HTERT RPE-1 (cell line): Measurements from ENCODE around the gene THBS3.
"Not testable (repeated sequence)": the region's sequence is repeated elsewhere in the genome, so short reads cannot be mapped to it uniquely, and the experiment has no call there.

ENCODE experiments used
- in situ Hi-C: fragments of 300-500 bp; cut with MboI; formaldehyde crosslinking; loops from 4 replicates; pipeline ENCODE4 v1.14.3; 2020; ENCODE audit warnings: low sequenced_read_pairs

The THBS3 gene

DNA sequence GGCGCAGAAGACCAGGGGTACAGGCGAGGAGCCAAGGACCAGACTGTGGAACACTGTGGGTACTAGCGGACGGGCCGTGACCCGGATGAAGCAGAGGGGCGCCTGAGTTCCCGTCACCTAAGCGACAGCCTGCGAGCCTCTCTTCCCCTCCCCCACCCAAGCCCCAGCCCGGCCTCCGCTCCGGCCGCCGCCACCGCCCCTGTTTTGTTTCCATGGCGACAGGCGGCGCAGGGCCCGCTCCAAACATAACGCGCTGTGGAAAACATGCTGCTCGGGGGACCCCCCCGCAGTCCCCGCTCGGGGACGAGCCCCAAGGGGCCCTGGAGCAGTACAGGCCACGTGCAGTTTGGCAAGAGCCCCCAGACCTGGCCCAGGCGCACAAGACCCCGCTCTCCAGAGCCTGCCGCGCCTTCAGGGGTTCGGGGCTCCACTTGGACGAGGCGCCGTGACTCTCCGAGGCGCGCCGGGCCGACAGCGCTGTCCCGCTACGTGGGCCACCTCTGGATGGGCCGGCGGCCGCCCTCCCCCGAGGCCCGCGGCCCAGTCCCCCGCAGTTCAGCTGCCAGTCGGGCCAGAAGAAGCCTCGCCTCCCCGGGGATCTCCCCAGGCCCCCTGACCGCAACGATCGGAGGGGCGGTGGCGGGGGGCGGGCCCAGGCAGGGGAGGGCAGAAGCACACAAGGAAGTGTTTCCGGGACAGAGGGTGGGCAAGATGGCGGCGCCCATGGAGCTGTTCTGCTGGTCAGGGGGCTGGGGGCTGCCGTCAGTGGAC lies 1.0 kb upstream of the THBS3 start, which contains the start of gene MTX1:
TSS of gene MTX1 (plus strand) at position 155 of the 771 bp plus-strand sequence. CDS start at position 265, 110 bp downstream.
- in situ Hi-C loops, result no loop called here

DNA sequence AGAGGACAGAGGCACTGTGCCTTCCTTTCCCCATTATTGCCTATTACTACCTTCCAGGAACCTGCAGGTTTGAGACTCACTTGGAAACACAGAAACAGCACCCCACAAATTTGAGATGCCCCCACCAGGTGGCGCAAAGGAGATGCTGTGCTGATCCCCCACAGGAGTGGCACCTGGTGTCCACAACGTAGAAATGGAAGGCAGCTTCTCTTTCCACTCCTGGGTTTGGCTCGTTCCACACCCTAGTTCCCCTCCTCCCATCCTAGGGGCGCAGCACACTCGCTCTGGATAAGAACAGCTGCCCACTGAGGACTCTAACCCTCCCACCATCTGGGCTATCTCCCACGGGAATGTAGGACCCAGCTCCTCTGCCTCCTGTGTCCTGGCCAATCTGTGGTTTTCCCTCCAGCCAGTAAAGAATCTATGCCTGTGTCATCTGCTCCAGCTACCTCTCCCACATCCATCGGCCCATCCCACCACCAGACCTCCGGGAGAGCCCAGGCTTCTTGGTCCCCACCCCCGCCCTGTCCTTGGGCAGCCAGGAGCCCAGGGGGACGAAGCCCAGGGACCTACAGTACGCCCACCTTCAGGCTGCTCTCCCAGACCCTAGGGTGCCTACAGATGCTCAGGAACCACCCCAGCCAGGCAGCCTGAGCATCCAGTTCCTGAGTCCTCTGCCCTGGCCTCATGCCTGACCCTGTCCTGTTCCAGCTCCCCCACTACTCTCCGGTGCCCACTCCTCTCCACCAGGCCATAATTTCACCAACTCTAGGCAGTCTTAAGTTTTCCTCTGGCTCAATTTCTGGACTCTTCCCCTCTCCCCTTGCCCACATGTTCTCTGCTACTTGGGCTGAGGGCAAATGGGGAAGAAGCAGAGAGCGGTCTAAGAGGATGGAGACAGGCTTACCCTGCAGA lies 549 bp downstream of the THBS3 start:
- in situ Hi-C loops, result no loop called here

DNA sequence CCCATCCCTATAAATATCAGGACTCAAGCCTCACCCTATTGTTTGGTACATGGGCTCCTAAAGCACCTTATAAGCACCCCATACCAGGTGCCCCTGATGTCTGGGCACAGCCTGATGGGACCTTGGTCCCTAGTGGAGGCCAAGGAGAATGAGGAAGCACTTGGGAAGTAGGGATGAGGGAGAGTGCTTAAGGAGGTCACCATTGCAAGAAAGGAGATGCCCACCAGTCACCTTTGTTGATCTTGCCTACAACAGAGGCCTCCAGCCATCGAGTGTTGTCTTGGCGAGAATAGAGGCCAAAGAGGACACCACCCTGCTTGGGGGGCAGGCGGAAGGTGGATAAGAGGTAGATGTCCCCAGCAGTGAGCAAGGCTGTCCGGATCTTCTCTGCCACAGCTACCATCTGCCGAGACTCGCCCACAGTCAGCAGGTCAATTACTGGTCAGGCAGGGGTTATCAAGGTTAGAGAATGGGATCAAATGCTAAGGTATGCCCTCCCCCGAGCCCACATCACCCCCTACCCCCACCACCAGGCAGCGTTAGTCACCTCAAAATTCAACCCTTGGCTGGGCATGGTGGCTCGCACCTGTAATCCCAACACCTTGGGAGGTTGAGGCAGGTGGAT lies 1.6 kb downstream of the THBS3 start:
- in situ Hi-C loops, result no loop called here

DNA sequence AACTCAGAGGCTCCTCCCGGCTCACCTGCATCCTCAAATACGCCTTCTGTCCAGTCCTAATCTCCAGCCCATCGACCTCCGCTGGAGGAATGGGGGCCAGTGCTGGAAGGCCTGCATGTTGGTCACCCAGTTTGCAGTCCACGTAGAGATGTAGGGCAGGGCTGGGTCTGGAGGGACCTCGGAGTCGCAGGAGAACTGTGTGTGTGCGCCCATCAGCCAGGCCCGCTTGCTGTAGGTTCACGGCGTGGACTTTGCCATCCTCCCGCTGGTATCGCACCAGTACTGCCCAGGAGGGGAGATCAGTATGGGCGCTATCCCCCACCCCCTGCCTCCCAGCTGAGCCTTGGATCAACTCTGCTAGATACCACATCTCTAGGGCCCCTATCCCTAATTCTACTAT lies 2.7 kb downstream of the THBS3 start:
- in situ Hi-C loops, result no loop called here

DNA sequence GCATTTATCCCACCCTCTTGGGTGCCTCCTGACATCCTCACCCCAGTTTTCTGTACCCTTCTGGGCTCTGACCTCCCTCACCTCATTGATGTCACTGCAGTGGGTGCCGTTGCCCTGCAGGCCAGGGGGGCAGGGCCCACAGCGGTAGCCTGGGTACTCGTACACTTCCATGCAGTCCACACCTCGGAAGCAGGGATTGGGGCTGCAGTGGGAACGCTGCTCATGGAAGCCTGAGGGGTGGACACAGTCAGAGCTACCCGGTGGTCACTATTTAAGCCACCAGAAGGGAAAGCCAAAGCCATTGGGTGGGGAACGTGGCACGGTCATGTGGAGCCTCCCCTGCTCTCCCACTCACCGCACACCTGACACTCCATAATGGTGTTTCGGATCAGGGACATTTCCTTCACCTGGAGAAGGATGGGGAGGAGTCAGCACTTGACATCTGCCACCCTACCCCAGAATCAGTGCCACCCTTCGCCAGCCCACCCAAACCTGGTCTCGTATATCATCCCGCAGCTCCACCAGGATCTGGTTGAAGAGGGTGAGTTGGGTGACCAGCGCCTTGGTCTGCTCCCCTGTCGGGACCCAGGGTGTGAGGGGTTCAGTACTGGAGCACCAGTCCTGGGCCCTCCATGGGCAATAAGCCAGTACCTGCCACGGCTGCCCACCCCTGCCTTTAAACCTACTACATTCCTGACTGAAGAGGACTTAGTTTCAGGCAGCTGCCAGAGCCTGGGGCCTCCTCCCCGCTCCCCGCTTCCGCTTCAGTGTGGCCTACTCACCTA lies 4.8 kb downstream of the THBS3 start:
- in situ Hi-C loops, result no loop called here

DNA sequence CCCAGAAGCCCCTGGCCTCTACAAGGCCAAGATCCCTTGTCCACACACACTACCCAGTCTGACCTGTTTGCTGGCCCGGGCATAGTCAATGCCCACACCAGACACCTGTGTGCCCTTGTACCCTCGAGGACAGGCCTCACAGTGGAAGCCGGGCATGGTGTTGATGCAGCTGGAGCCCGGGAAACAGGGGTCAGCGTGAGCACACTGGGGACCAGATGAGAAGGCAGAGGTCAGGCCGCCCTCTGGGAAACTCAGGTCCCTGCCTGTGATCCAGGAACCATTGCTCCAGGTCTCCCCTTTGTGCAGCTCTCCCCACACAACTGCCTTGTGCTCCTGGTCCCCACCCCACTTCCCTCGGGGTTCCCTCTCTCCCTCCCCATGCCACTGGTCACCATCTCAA lies 5.5 kb downstream of the THBS3 start:
- in situ Hi-C loops, result no loop called here

DNA sequence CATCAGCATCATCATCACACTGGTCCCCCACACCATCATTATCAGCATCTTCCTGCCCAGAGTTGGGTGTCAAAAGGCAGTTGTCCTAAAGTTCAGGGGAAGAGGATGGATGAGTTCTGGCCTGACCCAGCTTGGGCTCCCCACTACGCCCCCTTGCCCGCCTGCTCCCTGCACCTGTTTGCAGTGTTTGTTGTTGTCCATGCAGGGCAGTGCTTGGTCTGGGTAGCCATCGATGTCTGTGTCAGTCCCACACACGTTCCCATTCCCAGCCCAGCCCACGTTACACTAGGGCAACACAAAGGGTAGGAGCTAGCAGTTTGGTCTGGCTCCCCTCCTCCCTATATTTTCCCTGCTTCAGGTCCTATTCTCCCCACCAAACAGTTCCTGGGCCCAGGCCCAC lies 6.8 kb downstream of the THBS3 start:
- in situ Hi-C loops, result no loop called here

DNA sequence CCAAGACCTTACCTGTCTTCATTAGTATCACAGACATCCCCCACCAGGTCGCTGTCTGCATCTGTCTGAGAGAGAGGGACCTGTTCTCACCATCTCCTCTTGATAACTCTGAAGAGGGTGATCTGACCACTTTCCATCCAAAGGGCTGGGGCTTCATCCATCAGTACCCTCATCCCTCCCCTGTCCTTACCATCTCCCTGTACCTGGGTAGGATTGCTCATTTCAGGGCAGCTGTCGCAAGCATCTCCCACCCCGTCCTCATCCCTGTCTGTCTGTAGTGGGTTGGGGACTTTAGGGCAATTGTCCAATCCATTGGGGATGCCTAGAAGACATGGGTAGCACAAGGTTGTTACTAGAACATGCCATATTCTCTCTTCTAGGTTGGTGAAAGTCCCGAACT lies 7.9 kb downstream of the THBS3 start:
- in situ Hi-C loops, result no loop called here

DNA sequence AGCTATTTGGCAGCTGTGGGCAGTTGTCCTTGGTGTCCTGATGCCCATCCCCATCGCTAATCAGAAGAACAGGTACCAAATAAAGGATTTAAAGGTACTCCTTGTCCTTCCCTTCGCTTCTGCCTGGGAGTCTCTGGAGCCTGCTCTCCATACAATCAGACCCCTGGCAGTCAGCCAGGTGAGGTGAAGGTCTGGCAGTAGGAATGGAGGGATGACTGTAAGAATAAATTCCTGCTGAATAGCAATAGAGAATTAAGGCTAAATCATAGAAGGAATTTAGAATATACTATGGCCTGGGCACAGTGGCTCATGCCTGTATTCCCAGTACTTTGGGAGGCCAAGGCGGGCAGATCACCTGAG lies 9.2 kb downstream of the THBS3 start:
- in situ Hi-C loops, result no loop called here

DNA sequence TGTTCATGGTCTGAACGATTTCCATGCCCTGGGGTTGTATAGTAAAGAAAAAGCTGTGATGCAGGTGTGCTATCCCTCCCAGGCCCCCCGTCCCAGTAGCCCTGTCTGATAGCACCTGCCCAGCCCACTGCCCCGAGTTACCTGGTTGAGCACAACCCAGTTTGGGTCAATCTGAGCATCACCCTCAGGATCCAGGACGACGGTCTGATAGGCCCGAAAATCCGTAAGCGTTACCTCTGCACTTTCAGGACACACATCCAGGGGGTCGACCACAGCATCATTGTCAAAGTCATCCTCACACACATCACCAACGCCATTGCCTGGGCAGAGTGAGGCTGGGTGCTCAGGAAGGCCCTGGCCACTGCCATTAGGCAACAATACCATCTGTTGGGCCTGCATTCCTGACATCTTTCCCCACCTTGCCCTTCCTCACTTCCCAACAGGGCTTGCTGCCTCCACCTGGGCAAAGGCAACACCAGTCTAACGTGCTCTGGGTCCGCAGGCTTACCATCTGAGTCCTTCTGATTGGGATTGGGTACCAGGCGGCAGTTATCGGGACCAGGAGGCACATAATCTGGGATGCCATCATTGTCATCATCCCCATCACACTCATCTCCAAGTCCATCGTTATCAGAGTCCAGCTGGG lies 9.7 kb downstream of the THBS3 start:
- in situ Hi-C loops, result no loop called here

DNA sequence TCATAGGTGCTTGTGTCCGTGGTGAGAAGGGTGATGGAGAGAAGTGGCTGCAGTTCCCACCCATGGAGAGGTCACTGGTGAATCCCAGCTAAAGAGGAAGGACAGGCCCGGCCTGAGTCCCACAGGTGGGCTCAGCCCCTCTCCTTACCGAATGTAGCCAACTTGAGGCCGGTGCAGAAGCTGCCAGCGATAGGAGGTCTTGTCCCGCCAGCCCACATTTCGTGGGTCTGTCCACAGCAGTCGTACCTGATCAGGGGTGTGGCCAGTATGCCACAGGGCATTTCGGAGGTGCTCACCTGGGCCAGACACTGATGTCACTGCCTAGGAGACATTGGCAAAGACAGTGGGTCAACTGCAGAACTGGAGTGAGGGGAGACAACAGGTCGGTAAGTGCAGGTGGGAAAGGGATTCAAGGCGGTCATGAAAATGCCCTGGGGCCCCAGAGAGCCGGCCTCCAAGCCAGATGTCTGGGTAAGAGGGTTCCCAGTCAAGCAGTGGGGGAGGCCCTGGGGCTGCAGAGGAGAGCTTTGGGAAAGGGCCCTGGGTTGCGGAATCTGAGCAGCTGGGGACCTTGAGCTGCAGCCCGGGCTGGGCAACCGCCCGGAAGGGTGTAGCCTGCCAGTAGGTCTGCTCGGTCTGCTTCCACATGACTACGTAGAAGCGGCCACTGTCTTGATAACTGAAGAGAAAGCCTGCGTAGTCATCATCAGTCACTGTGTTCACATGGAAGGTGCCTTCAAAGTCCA lies 10.6 kb downstream of the THBS3 start:
- in situ Hi-C loops, result no loop called here

DNA sequence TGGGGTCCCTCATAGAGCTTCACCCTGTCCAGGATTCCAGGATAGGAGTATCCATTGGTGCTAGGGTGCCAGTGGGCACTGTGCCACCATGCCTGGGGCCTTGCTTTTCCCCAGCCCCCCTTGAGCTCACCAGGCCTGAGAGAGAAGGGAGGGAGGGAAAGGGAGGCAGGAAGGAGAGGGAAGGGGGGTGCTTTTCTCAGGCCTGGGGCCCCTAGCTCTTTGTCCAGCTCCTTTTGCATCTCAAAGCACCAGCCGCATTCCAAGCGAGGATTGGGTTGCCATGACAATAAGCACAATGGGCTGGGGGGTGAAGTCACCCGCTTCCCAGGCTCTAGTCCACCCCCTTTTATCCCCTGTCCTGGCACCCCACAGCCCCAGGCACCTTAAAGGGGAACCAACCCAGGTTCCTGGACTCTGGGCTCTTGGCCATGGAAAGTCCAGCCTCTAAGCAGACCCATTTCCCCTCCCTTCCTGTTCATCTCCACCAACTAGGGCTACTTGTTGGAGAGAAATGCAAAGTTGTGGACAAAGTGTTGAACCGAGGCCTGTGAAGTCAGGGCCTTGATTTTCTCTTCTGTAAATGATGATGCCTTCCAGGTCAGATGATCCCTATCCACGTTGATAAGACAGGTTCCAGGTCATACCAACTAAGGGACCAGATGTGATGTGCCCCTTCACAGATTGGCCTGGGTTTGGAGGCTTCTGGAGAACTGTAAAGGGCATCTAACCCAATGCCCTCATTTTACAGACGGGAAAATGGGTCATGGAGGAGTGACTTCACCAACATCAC lies 11.4 kb downstream of the THBS3 start:
- in situ Hi-C loops, result no loop called here

DNA sequence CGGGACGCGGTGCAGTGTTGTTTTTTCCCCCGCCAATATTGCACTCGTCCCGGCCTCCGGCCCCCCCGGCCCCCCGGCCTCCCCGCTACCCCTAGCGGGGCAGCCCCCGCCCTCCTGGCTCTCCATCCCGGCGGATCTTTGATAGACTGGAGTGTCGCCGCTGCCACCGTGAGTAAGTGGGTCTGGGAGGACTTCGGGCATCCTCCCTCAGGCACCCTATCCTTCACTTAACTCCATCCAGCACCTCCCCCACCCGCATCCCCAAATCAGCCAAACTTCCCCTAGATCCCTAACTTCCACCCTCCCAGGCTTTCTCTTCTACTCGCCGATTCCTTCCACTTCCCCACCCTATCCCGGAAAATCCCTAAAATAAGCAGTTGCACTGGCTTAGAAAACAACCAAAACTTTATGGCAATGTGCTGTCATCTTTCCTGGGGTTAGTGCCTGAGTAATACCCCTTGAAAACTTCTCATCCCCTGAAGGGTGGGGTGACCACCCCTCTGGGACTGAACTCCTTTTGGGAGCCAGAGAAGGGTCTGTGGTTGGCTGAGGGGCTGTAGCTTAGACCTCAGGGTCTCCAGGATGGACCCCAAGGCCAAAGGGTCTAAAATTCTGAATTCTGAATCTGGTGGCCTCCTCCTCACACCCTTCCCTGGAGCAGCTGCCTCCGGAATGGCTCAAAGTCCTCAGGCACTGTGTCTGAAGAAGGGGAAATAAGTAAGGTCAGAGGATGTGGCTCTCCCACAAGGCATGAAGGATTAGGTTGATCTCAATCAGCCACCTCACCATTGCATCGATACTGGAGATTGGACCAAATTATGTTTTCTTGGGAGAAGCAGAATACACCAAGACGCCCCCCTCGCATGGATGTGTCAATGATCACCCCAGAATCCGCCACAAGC lies 12.2 kb downstream of the THBS3 start:
- in situ Hi-C loops, result no loop called here

DNA sequence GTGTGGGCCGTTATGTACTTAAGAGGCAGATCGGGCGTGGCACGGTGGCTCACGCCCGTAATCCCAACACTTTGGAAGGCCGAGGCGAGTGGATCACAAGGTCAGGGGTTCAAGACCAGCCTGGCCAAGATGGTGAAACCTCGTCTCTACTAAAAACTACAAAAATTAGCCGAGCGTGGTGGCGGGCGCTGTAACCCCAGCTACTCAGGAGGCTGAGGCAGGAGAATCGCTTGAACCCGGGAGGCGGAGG lies 13.8 kb downstream of the THBS3 start:
- in situ Hi-C loops, result not testable (repeated sequence)

DNA sequence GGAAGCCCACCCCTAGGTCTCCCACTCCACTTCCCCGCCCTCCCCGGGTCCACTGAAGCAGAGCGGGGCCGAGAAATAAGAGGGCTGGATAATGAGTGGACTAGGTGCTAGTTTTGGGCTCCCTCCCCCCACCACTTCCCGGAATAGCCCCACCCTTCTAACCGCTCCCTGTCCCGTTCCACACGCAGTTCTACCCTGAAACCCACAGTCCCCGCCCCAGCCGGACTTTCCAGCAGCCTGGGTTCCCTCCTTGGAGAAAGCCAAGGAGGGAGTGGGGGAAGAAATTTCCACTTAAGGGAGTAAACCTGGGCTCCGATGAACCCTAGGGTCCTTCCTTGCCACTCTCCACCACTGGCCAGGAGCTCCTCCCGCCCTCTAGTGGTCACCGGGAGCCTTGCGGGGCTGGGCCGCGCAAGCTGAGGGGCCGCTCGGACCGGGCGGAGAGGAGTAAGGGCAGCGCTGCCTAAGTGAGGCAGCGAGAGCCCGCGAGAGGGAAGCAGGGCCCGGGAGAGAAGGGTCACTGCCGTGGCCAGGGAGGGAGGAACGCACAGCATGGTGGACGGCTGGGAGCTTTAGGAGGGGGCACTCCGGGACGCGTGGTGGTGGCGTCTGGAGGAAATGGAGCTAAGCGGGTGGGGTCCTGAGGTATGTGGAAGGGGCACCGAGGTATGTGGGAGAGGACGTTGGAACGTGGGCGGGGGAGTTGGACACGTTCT lies 14.3 kb downstream of the THBS3 start:
- in situ Hi-C loops, result no loop called here

DNA sequence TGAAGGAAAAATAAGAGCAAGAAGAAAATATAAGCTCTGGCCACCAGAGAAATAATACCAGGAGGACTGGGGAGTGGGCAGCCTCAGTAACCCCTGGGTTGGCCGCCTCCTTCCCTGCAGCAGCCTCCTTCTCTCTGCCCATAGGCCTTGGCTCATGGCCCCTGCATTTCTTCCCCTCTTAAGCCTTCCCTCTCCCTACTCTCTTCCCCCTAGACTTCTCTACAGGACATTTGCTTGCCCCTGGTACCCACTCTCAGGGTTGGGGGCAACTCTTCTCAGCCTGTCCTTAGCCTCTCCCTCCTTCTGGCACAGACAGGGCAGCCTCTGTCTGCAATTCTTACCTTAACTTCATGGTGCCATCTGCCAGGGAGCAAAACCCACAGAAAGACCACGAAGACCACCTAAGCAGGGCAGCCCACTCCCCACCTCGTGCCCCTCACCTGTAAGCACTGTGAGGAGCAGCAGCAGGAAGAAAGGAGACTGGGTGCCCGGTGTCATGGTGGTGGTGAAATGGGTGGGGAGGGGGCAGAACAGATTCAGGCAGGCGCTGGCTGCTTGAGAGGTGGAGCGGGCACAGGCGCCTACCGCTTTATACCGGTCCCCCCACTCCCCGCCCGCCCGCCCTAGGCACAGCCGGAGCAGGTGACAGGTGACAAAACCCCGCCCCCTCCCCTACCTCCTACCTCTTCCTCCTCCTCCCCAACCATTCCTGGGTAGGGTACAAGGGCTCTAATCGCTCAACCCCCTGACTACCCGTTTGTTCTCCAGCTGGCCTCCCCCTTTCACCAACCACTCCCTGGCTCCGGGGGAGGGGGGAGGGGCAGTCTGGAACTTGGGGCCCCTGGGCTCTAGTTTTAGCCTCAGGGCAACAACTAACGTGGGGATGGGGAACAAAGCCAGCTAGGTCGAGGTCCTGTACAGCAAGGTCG lies 15.1 kb downstream of the THBS3 start:
- in situ Hi-C loops, result no loop called here
